Neural cell (in vitro differentiated cells): Measurements from ENCODE around the gene ZC3H6. TPM values are rescaled to one million over a fixed set of nuclear protein-coding genes. Genes with fewer than 3 reads are reported as not detected.

Experiments
- H2AFZ ChIP-seq: fragments of 200-600, 300-800 bp; sonication (generic), shearing (Covaris generic); 2 replicates; pipeline ENCODE4 v1.6.0; 2014; ENCODE audit warnings: low read depth, mild to moderate bottlenecking, antibody characterized with exemption, low read length, moderate library complexity
- H3F3A ChIP-seq: fragments of 200-600 bp; shearing (Covaris generic); 2 replicates; pipeline ENCODE4 v1.6.1; 2016; ENCODE audit warnings: mild to moderate bottlenecking, moderate library complexity, mixed read lengths, antibody characterized with exemption, low read length; ENCODE audit not compliant: insufficient read depth, poor library complexity, severe bottlenecking
- H3K27ac ChIP-seq: fragments of 200-600, 300-800 bp; sonication (generic), shearing (Covaris generic); 2 replicates; pipeline ENCODE4 v1.5.1; 2014; ENCODE audit warnings: mild to moderate bottlenecking, low read length, moderate library complexity
- H3K27me3 ChIP-seq: fragments of 300-800, 200-600 bp; sonication (generic), shearing (Covaris generic); 2 replicates; pipeline ENCODE4 v1.6.0; 2014; ENCODE audit warnings: mild to moderate bottlenecking, low read depth, low read length, moderate library complexity; ENCODE audit not compliant: insufficient read depth
- H3K36me3 ChIP-seq: fragments of 300-800, 200-600 bp; sonication (generic), shearing (Covaris generic); 2 replicates; pipeline ENCODE4 v1.5.1; 2014; ENCODE audit warnings: mild to moderate bottlenecking, antibody characterized with exemption, low read length, moderate library complexity; ENCODE audit not compliant: insufficient read depth
- H3K4me2 ChIP-seq: fragments of 300-800, 200-600 bp; sonication (generic), shearing (Covaris generic); 2 replicates; pipeline ENCODE4 v1.6.0; 2014; ENCODE audit warnings: mild to moderate bottlenecking, low read length
- H3K4me3 ChIP-seq: fragments of 300-800, 200-600 bp; sonication (generic), shearing (Covaris generic); 2 replicates; pipeline ENCODE4 v1.5.1; 2014; ENCODE audit warnings: mild to moderate bottlenecking, low read length, moderate library complexity
- H3K79me2 ChIP-seq: fragments of 200-600 bp; shearing (Covaris generic); replicated peaks from 2 replicates; pipeline ENCODE4 v1.6.0; 2014; ENCODE audit warnings: mild to moderate bottlenecking, low read length, moderate library complexity; ENCODE audit not compliant: insufficient read depth
- H3K9ac ChIP-seq: fragments of 300-800, 200-600 bp; sonication (generic), shearing (Covaris generic); 2 replicates; pipeline ENCODE4 v1.6.1; 2016; ENCODE audit warnings: mild to moderate bottlenecking, low read length, mixed read lengths
- H3K9me2 ChIP-seq: fragments of 200-600 bp; shearing (Covaris generic); 2 replicates; pipeline ENCODE4 v1.6.1; 2016; ENCODE audit warnings: mild to moderate bottlenecking, low read length, mixed read lengths; ENCODE audit not compliant: insufficient read depth
- H3K9me3 ChIP-seq: fragments of 200-600, 300-800 bp; sonication (generic), shearing (Covaris generic); 2 replicates; pipeline ENCODE4 v1.6.1; 2016; ENCODE audit warnings: mild to moderate bottlenecking, mixed run types, low read length, moderate library complexity, mixed read lengths
- H4K20me1 ChIP-seq: fragments of 200-600 bp; shearing (Covaris generic); 2 replicates; pipeline ENCODE4 v1.6.1; 2016; ENCODE audit warnings: mild to moderate bottlenecking, mixed run types; ENCODE audit not compliant: insufficient read depth
- CTCF ChIP-seq: fragments of 450-650 bp; IDR thresholded peaks from 2 replicates; pipeline ENCODE4 v1.5.1; 2014; ENCODE audit warnings: antibody characterized with exemption, mild to moderate bottlenecking, moderate library complexity; ENCODE audit not compliant: poor library complexity, severe bottlenecking
- EP300 ChIP-seq: fragments of 450-650 bp; conservative IDR thresholded peaks from 2 replicates; pipeline ENCODE4 v1.6.1; 2014; ENCODE audit warnings: antibody characterized with exemption, mild to moderate bottlenecking, moderate library complexity; ENCODE audit not compliant: poor library complexity, severe bottlenecking
- EZH2 ChIP-seq: fragments of 200-600, 300-800 bp; shearing (Covaris generic), sonication (generic); IDR thresholded peaks from 2 replicates; pipeline ENCODE4 v1.6.1; 2014; ENCODE audit warnings: antibody characterized with exemption, low read length, borderline replicate concordance, mild to moderate bottlenecking; ENCODE audit not compliant: insufficient read depth, poor library complexity, severe bottlenecking
- MXI1 ChIP-seq: fragments of 450-650 bp; conservative IDR thresholded peaks from 2 replicates; pipeline ENCODE4 v1.6.1; 2014; ENCODE audit warnings: antibody characterized with exemption, mild to moderate bottlenecking; ENCODE audit not compliant: poor library complexity, severe bottlenecking
- POLR2AphosphoS5 ChIP-seq: IDR thresholded peaks from 2 replicates; pipeline ENCODE4 v1.6.1; 2012
- RAD21 ChIP-seq: fragments of 450-650 bp; conservative IDR thresholded peaks from 2 replicates; pipeline ENCODE4 v1.6.1; 2014; ENCODE audit warnings: antibody characterized with exemption, mild to moderate bottlenecking, moderate library complexity
- REST ChIP-seq: IDR thresholded peaks from 2 replicates; pipeline ENCODE4 v1.6.1; 2012; ENCODE audit warnings: borderline replicate concordance
- SMC3 ChIP-seq: fragments of 450-650 bp; conservative IDR thresholded peaks from 2 replicates; pipeline ENCODE4 v1.6.1; 2014; ENCODE audit warnings: antibody characterized with exemption, mild to moderate bottlenecking, moderate library complexity; ENCODE audit not compliant: poor library complexity
- TAF1 ChIP-seq: IDR thresholded peaks from 2 replicates; pipeline ENCODE4 v1.6.1; 2012; ENCODE audit warnings: low read depth
- polyA plus RNA-seq: library from polyadenylated mRNA; depleted of rRNA; stranded (reverse); fragments of >200 nt; gene quantifications from 2 replicates; pipeline ENCODE4 v1.2.3, GENCODE V29; 2014

ZC3H6 gene
- polyA plus RNA-seq, 1 donor from 2014 or later = 6.1 TPM

- no peaks in the 10 kb centered on the region for H3F3A ChIP-seq
- no peaks in the 10 kb centered on the region for H3K9me2 ChIP-seq
- no peak overlapping the region for H3K27ac ChIP-seq
- H3K27me3 ChIP-seq = no peaks in the 10 kb centered on the region
- peaks cover 12% of the 10 kb centered on the region for H3K36me3 ChIP-seq
- no peaks in the 10 kb centered on the region for H3K79me2 ChIP-seq
- no peak overlapping the region for H3K9ac ChIP-seq
- H2AFZ ChIP-seq = no peak overlapping the region
- H3K4me3 ChIP-seq = no peak overlapping the region
- H3K9me3 ChIP-seq = no peaks in the 10 kb centered on the region
- H4K20me1 ChIP-seq = no peaks in the 10 kb centered on the region
- H3K4me2 ChIP-seq = no peak overlapping the region
- TF ChIP-seq EZH2 = no peak
- no peak for TF ChIP-seq POLR2AphosphoS5
- no peak for TF ChIP-seq TAF1
- no peak for TF ChIP-seq REST
- no peak for TF ChIP-seq MXI1
- no peak for TF ChIP-seq EP300
- no peak for TF ChIP-seq SMC3
- no peak for TF ChIP-seq CTCF
- no peak for TF ChIP-seq RAD21
Observed at GRCh38 chr2:112314856-112315255, 39.5 kb downstream of the ZC3H6 start.

GRCh38 chr2:112317303-112318158 lies 42.1 kb downstream of the ZC3H6 start:
- H3K9ac ChIP-seq = no peak overlapping the region
- H3K4me2 ChIP-seq = no peak overlapping the region
- H3K36me3 ChIP-seq = peaks cover 12% of the 10 kb centered on the region
- H2AFZ ChIP-seq = no peak overlapping the region
- TF ChIP-seq RAD21 (no peak), POLR2AphosphoS5 (no peak), EP300 (no peak), CTCF (no peak), TAF1 (no peak), REST (no peak), SMC3 (no peak), EZH2 (no peak), MXI1 (no peak)
- H3K27me3 ChIP-seq = no peaks in the 10 kb centered on the region
- H3K79me2 ChIP-seq = no peaks in the 10 kb centered on the region
- H3K9me3 ChIP-seq = no peaks in the 10 kb centered on the region
- H3K4me3 ChIP-seq = no peak overlapping the region
- H3K9me2 ChIP-seq = no peaks in the 10 kb centered on the region
- no peak overlapping the region for H3K27ac ChIP-seq
- H4K20me1 ChIP-seq = no peaks in the 10 kb centered on the region
- no peaks in the 10 kb centered on the region for H3F3A ChIP-seq
